Uterus (tissue), 4 donors: ENCODE data around the gene ATCAY. TPM values are rescaled to one million over a fixed set of nuclear protein-coding genes. Genes with fewer than 3 reads are reported as not detected.

Experiments
- DNase-seq, 2 donors: peaks; one replicate each; pipeline ENCODE4 v3.0.0-alpha.2; 2019 to 2020
- H3K27ac ChIP-seq, 2 donors: fragments of 200-600 bp; sonication (generic); 1 replicate in 1 of 2; 2 replicates in 1 of 2; pipeline ENCODE4 v1.5.1; 2016 to 2018
- H3K27me3 ChIP-seq, 2 donors: fragments of 200-600 bp; sonication (generic); one replicate each; pipeline ENCODE4 v1.5.1; 2018 to 2019; ENCODE audit warnings: control low read depth in 1 of 2
- H3K36me3 ChIP-seq, 2 donors: fragments of 200-600 bp; sonication (generic); one replicate each; pipeline ENCODE4 v1.5.1; 2019; ENCODE audit warnings: control low read depth in 1 of 2
- H3K4me1 ChIP-seq, 2 donors: fragments of 200-600 bp; sonication (generic); one replicate each; pipeline ENCODE4 v1.5.1; 2018 to 2019; ENCODE audit warnings: control low read depth in 1 of 2
- H3K4me3 ChIP-seq, 2 donors: fragments of 200-600 bp; sonication (generic); 1 replicate in 1 of 2; 2 replicates in 1 of 2; pipeline ENCODE4 v1.5.1; 2018 to 2019; ENCODE audit warnings: mild to moderate bottlenecking in 1 of 2
- H3K9me3 ChIP-seq, 2 donors: fragments of 200-600 bp; sonication (generic); one replicate each; pipeline ENCODE4 v1.5.1; 2019; ENCODE audit warnings: control low read depth in 1 of 2
- CTCF ChIP-seq, 4 experiments: fragments of 200-600 bp in 2 of 4; fragments of 450-650 bp in 2 of 4; sonication (generic) in 2 of 4; IDR thresholded peaks; one replicate each; pipeline ENCODE4 v1.5.1; 2016 to 2019; ENCODE audit warnings: antibody characterized with exemption in 4 of 4, mild to moderate bottlenecking in 2 of 4, moderate library complexity in 1 of 4
- POLR2A ChIP-seq, 2 donors: fragments of 450-650 bp; IDR thresholded peaks; one replicate each; pipeline ENCODE4 v1.6.1; 2016; ENCODE audit warnings: antibody characterized with exemption in 2 of 2, mild to moderate bottlenecking in 1 of 2, moderate library complexity in 1 of 2
- intact Hi-C: fragments of 100-400 bp; cut with DNase I; formaldehyde crosslinking; loops from one replicate; pipeline ENCODE4 v1.15.1; 2023; ENCODE audit warnings: low total_unique reads
- microRNA counts, 2 donors: library from miRNA; unstranded; fragments of <30 nt; microRNA quantifications; one replicate each; lab custom pipeline; 2016 to 2017
- microRNA-seq: library from miRNA; unstranded; fragments of <30 nt; microRNA quantifications from one replicate; pipeline ENCODE4, GENCODE V29; 2016; ENCODE audit warnings: borderline microRNAs expressed, borderline replicate concordance
- small RNA-seq: library from RNA; depleted of rRNA; stranded (forward); fragments of <200 nt; gene quantifications from one replicate; pipeline ENCODE3, GENCODE V24; 2016
- total RNA-seq, 4 donors: library from RNA; depleted of rRNA in 3 of 4; stranded (reverse); fragments of >200 nt in 3 of 4; gene quantifications; one replicate each; pipeline versions ENCODE4 v1.1.0 to v1.2.4, GENCODE V29; 2014 to 2023
- donor health status: DM: yes; HTN: yes; CAD: no.

The ATCAY gene
- total RNA-seq, 4 donors from 2014 or later, result 0.97 TPM; not detected in 3

GRCh38 chr19:3975637-3976087 lies 95.2 kb downstream of the ATCAY start:
- H3K9me3 ChIP-seq, result no peaks in the 10 kb centered on the region
- no peaks in the 10 kb centered on the region for H3K27me3 ChIP-seq
- DNase-seq, result no peak
- no peaks in the 10 kb centered on the region for H3K4me1 ChIP-seq
- no peak overlapping the region for H3K4me3 ChIP-seq
- TF ChIP-seq POLR2A (IDR thresholded peaks at IDR 0.05), result no peak
- no peak for TF ChIP-seq CTCF (IDR thresholded peaks at IDR 0.05)
- no peaks in the 10 kb centered on the region for H3K36me3 ChIP-seq
- intact Hi-C loops, result no loop called here
- H3K27ac ChIP-seq, result no peak overlapping the region

- Histone ChIP-seq H3K4me1 (no peaks in the 10 kb centered on the region), H3K27ac (no peak overlapping the region), H3K36me3 (no peaks in the 10 kb centered on the region), H3K9me3 (no peaks in the 10 kb centered on the region), H3K27me3 (no peaks in the 10 kb centered on the region), H3K4me3 (no peak overlapping the region)
- no peak for DNase-seq
- TF ChIP-seq CTCF (IDR thresholded peaks at IDR 0.05) (no peak), POLR2A (IDR thresholded peaks at IDR 0.05) (no peak)
- intact Hi-C loops, result no loop called here
Measured at GRCh38 chr19:3976495-3977241, 96.2 kb downstream of the ATCAY start.

MicroRNAs encoded within 50 kb of the gene (microRNA counts, 767-probe panel; counts per million panel counts)
- microRNA hsa-miR-637 (lab: Ali Mortazavi, UCI), result 0 counts per million in 2 donors

Small RNAs within 50 kb of the gene (microRNA-seq; reads per million reads assigned to microRNA genes)
- gene MIR637, result not detected

Small RNAs within 50 kb of the gene (small RNA-seq; reads per million reads assigned to genes)
- gene RN7SL202P, result not detected

Other genes with a start within 250 kb of the ATCAY start
- 10 to 100 TPM in 3 of 4 donors, 1 to 10 TPM in 1; 6.2 to 77.5 (median 33.2) TPM for gene PIP5K1C, start 180.2 kb upstream of the ATCAY start, total RNA-seq
- gene TJP3, start 172.3 kb upstream of the ATCAY start, total RNA-seq, result 1 to 10 TPM in 3 of 4 donors, under 1 TPM in 1; 0.37 to 7.4 (median 3.9) TPM
- 10 to 100 TPM; 14.1 to 52.6 (median 27.4) TPM for gene APBA3, start 119.0 kb upstream of the ATCAY start, total RNA-seq
- 100 to 1,000 TPM in 1 of 4 donors, 10 to 100 TPM in 3; 14.4 to 196 (median 40.0) TPM for gene MRPL54, start 118.0 kb upstream of the ATCAY start, total RNA-seq
- gene RAX2, start 108.5 kb upstream of the ATCAY start, total RNA-seq, result 1 to 10 TPM in 1 of 4 donors, under 1 TPM in 1, not detected in 2; 0.14 to 4.3 TPM
- 10 to 100 TPM in 1 of 4 donors, 1 to 10 TPM in 2, not detected in 1; 1.0 to 11.2 (median 1.5) TPM for gene MATK, start 94.3 kb upstream of the ATCAY start, total RNA-seq
- gene ZFR2, start 11.6 kb upstream of the ATCAY start, total RNA-seq, result not detected
- under 1 TPM in 1 of 4 donors, not detected in 3; 0.67 TPM for gene NMRK2, start 52.4 kb downstream of the ATCAY start, total RNA-seq
- gene DAPK3, start 90.4 kb downstream of the ATCAY start, total RNA-seq, result 100 to 1,000 TPM in 2 of 4 donors, 10 to 100 TPM in 1, 1 to 10 TPM in 1; 7.1 to 119 (median 91.9) TPM
- 1,000 to 10,000 TPM in 2 of 4 donors, 100 to 1,000 TPM in 2; 936 to 2,469 (median 1,635) TPM for gene EEF2, start 104.8 kb downstream of the ATCAY start, total RNA-seq
- 10 to 100 TPM in 3 of 4 donors, 1 to 10 TPM in 1; 10.0 to 39.4 (median 23.4) TPM for gene PIAS4, start 127.1 kb downstream of the ATCAY start, total RNA-seq
- gene ZBTB7A, start 186.2 kb downstream of the ATCAY start, total RNA-seq, result 10 to 100 TPM; 10.8 to 72.9 (median 14.1) TPM
- 100 to 1,000 TPM in 1 of 4 donors, 10 to 100 TPM in 2, 1 to 10 TPM in 1; 7.4 to 105 (median 82.4) TPM for gene MAP2K2, start 243.4 kb downstream of the ATCAY start, total RNA-seq